Right lobe of liver (tissue), 6 donors: ENCODE measurements around the gene PHC3. TPM values are rescaled to one million over a fixed set of nuclear protein-coding genes. Genes with fewer than 3 reads are reported as not detected.

Source experiments
- ATAC-seq, 4 donors: fragments of 200-7000 bp; cut with Tn5 transposase; one replicate each; pipeline ENCODE4 v1.9.1; 2020; ENCODE audit warnings: mild to moderate bottlenecking in 4 of 4, moderate library complexity in 4 of 4
- DNase-seq, 3 donors: peaks; one replicate each; pipeline ENCODE4 v3.0.0-alpha.2; 2020
- H3K27ac ChIP-seq, 3 donors: fragments of 200-600 bp; one replicate each; pipeline ENCODE4 v1.8.0; 2022
- H3K27me3 ChIP-seq, 2 donors: fragments of 200-600 bp; one replicate each; pipeline ENCODE4 v1.8.0; 2022
- H3K36me3 ChIP-seq, 4 donors: fragments of 200-600 bp; sonication (generic) in 1 of 4; one replicate each; pipeline versions ENCODE4 v1.5.1 to v1.8.0; 2017 to 2022; ENCODE audit warnings: control low read depth in 1 of 4
- H3K4me1 ChIP-seq, 4 donors: fragments of 200-600 bp; sonication (generic) in 1 of 4; one replicate each; pipeline versions ENCODE4 v1.5.1 to v1.8.0; 2017 to 2022; ENCODE audit warnings: control low read depth in 1 of 4
- H3K4me3 ChIP-seq, 3 donors: fragments of 200-600 bp; one replicate each; pipeline ENCODE4 v1.8.0; 2022
- H3K9me3 ChIP-seq, 4 donors: fragments of 200-600 bp; sonication (generic) in 1 of 4; one replicate each; pipeline versions ENCODE4 v1.5.1 to v1.8.0; 2017 to 2022; ENCODE audit warnings: control low read depth in 1 of 4
- POLR2A ChIP-seq: fragments of 450-650 bp; IDR thresholded peaks from one replicate; pipeline ENCODE4 v1.6.1; 2017; ENCODE audit warnings: antibody characterized with exemption, mild to moderate bottlenecking
- WGBS: methylation state at CpG from one replicate; pipeline ENCODE4 v1.1.6; 2018; ENCODE audit warnings: low coverage, low lambda C conversion rate; ENCODE audit not compliant: insufficient coverage; ENCODE audit errors: missing lambda C conversion rate; 5-methylcytosine and 5-hydroxymethylcytosine counted together
- intact Hi-C, 2 donors: fragments of 100-400 bp; cut with DNase I; formaldehyde crosslinking; loops; one replicate each; pipeline versions ENCODE4 v1.11.2 to v1.14.1; 2022
- total RNA-seq, 6 experiments: library from RNA; depleted of rRNA in 2 of 6; stranded (reverse); fragments of >200 nt in 2 of 6; fragmentation: NEBNext Ultra II Directional in 3 of 6; extraction: Animal tissue kit (Norgen Biotek cat#: 25700) in 3 of 6; gene quantifications; one replicate each; pipeline versions ENCODE4 v1.1.0 to v1.2.4, GENCODE V29; 2016 to 2023
- TF ChIP-seq, protein P1 (sequence below), 4 donors: fragments of 200-600 bp in 3 of 4; fragments of 450-650 bp in 1 of 4; IDR thresholded peaks; one replicate each; pipeline versions ENCODE4 v1.5.1 to v1.8.0; 2016 to 2022; ENCODE audit warnings: antibody characterized with exemption in 4 of 4, mild to moderate bottlenecking in 2 of 4
- donor health status: DM: no; HTN: yes; CAD: no.
- donor health status: DM: no; HTN: no; CAD: no.
- donor health status: DM: no; HTN: no; CAD: no.
- donor health status: DM: no; HTN: yes; CAD: no.
- donor health status: DM: no; HTN: yes; CAD: no.

PHC3 gene
- total RNA-seq, 6 experiments from 2014 or later, result 20.0 to 32.6 (median 23.5) TPM

DNA sequence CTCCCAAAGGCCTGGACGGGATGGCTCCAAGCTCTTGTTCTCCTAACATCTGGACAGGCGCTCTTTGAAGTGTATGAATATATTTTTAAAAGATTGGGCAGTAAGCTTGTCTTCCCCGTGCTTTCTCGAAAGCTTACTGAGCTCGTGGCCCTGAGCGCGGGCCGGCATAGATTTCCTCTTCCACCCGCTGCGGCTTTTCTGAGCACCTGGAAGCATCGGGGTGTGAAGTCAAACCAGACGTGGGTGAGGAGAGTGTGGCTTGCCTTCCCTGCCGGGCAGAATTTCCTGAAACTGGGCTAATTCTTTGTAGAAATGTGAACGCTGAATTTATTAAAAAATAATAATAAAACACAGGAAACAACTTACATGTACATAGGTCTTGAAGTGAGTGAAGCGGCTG, 117.8 kb downstream of the PHC3 start:
- no peaks in the 10 kb centered on the region for H3K36me3 ChIP-seq
- no peak overlapping the region for H3K4me3 ChIP-seq
- DNase-seq (no peak), ATAC-seq (no peak)
- H3K27ac ChIP-seq, result no peak overlapping the region
- no peaks in the 10 kb centered on the region for H3K4me1 ChIP-seq
- H3K27me3 ChIP-seq, result no peaks in the 10 kb centered on the region
- TF ChIP-seq, protein P1, sequence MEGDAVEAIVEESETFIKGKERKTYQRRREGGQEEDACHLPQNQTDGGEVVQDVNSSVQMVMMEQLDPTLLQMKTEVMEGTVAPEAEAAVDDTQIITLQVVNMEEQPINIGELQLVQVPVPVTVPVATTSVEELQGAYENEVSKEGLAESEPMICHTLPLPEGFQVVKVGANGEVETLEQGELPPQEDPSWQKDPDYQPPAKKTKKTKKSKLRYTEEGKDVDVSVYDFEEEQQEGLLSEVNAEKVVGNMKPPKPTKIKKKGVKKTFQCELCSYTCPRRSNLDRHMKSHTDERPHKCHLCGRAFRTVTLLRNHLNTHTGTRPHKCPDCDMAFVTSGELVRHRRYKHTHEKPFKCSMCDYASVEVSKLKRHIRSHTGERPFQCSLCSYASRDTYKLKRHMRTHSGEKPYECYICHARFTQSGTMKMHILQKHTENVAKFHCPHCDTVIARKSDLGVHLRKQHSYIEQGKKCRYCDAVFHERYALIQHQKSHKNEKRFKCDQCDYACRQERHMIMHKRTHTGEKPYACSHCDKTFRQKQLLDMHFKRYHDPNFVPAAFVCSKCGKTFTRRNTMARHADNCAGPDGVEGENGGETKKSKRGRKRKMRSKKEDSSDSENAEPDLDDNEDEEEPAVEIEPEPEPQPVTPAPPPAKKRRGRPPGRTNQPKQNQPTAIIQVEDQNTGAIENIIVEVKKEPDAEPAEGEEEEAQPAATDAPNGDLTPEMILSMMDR (IDR thresholded peaks at IDR 0.05), result no peak
- no peak for TF ChIP-seq POLR2A
- WGBS, result 90% methylated on average over 15 of the region's 15 CpGs
- no peaks in the 10 kb centered on the region for H3K9me3 ChIP-seq
- intact Hi-C loops, result no loop called here

DNA sequence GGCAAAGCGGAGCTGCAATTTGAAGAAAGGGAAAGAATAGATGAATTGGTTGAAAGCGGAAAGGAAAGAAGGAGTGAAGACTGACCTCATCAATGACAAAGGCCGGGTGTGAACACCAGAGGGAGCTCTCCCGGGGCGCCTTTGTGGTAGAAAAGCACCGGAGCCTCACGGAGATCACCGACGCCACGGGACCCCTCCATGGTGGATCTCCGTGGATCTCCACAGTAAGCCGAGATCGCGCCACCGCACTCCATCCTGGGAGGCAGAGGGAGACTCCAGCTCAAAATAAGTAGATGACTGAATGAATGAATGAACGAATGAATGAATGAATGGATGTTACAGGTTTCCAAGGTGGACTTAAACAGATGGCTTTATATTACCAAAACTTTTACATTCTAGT, 118.8 kb downstream of the PHC3 start:
- ATAC-seq (no peak), DNase-seq (no peak)
- no peaks in the 10 kb centered on the region for H3K4me1 ChIP-seq
- no peaks in the 10 kb centered on the region for H3K36me3 ChIP-seq
- no peak overlapping the region for H3K27ac ChIP-seq
- intact Hi-C loops, result no loop called here
- TF ChIP-seq, protein P1 (IDR thresholded peaks at IDR 0.05), result peak in 1 of 4 donors; percentile 6
- no peak for TF ChIP-seq POLR2A
- no peaks in the 10 kb centered on the region for H3K9me3 ChIP-seq
- no peak overlapping the region for H3K4me3 ChIP-seq
- H3K27me3 ChIP-seq, result no peaks in the 10 kb centered on the region
- WGBS, result 61% methylated on average over 2 of the region's 16 CpGs

DNA sequence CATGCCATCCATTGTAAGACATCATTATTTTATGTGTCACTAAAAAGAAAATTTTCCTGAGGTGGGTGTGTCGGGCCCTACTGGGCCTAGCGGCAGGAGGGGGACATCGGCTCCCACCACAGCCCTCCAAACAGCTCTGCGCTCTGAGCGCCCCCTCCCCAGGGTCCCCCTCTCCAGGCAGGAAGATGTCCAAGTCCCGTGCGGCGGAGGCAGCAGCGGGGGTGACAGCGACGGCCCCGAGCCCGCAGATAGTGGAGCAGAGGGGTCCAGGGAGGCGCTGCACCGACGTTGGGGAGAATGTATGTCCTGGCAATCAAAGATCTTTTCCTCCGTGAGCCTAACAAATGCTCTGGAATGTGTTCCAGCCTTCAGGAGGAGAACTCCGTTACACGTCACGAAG, 119.5 kb downstream of the PHC3 start:
- intact Hi-C loops, result no loop called here
- TF ChIP-seq, protein P1 (IDR thresholded peaks at IDR 0.05), result no peak
- no peak for TF ChIP-seq POLR2A
- Histone ChIP-seq H3K4me3 (no peak overlapping the region), H3K27me3 (no peaks in the 10 kb centered on the region), H3K9me3 (no peaks in the 10 kb centered on the region), H3K36me3 (no peaks in the 10 kb centered on the region), H3K27ac (no peak overlapping the region), H3K4me1 (no peaks in the 10 kb centered on the region)
- DNase-seq (no peak), ATAC-seq (no peak)
- 96% methylated on average over 8 of the region's 20 CpGs for WGBS

DNA sequence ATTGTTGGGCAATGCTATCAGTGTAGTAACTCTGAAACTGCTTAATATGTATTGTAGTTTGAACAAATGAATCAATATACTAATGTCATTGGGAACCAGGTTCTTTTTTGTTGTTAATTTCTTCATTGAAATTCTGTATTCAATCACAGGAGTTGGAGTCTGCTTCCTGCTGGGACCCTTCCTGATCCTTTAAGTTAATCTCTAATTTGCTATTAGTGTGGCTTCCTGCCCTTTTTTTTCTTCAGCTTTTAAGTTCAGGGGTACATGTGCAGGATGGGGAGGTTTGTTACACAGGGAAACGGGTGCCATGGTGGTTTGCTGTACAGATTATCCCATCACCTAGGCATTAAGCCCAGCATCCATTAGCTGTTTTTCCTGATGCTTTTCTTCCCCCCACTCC, 122.1 kb downstream of the PHC3 start:
- Histone ChIP-seq H3K27ac (no peak overlapping the region), H3K4me3 (no peak overlapping the region), H3K4me1 (no peaks in the 10 kb centered on the region), H3K9me3 (no peaks in the 10 kb centered on the region), H3K27me3 (no peaks in the 10 kb centered on the region), H3K36me3 (no peaks in the 10 kb centered on the region)
- DNase-seq (no peak), ATAC-seq (no peak)
- WGBS, result 86% methylated on average over 1 of the region's 1 CpG
- no peak for TF ChIP-seq POLR2A
- TF ChIP-seq, protein P1 (IDR thresholded peaks at IDR 0.05), result no peak
- intact Hi-C loops, result no loop called here

DNA sequence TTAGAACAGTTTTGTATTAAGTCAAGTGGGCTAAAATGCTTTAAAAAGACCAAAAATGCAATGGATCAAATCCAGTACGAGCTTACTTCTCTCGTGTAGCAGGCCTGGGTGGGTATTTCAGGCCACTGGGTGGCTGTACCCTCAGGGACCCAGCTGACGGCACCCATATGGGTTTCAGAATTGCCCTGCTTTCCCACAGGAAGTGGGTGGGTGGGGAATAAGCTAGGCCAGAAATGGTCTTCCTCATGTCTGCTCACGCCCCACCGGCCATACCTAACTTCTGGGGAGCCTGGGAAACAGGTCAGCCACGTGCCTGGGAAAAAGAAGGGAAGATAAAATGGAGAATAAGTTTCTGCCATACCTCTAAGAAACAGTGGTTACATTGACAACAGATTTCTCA, 123.4 kb downstream of the PHC3 start:
- H3K27ac ChIP-seq, result no peak overlapping the region
- no peak for TF ChIP-seq POLR2A
- TF ChIP-seq, protein P1 (IDR thresholded peaks at IDR 0.05), result no peak
- no peak for ATAC-seq
- H3K27me3 ChIP-seq, result no peaks in the 10 kb centered on the region
- no peaks in the 10 kb centered on the region for H3K9me3 ChIP-seq
- H3K4me1 ChIP-seq, result no peaks in the 10 kb centered on the region
- intact Hi-C loops, result no loop called here
- no peaks in the 10 kb centered on the region for H3K36me3 ChIP-seq
- no peak for DNase-seq
- WGBS, result 61% methylated on average over 5 of the region's 6 CpGs
- H3K4me3 ChIP-seq, result no peak overlapping the region
